Mesenchymal stem cell (in vitro differentiated cells and primary cell): Measurements from ENCODE around the gene TSPEAR.
A peak's percentile ranks its signal among the peaks of the same experiment; 100 is the strongest.
"Not testable (repeated sequence)": the region's sequence is repeated elsewhere in the genome, so short reads cannot be mapped to it uniquely, and the experiment has no call there.

ENCODE experiments used
- DNase-seq: peaks from one replicate; pipeline ENCODE4 v3.0.0-alpha.2; 2013
- H2AFZ ChIP-seq: one replicate; pipeline ENCODE4 v1.6.1; 2013; ENCODE audit warnings: low read depth, mild to moderate bottlenecking, control low read depth, inconsistent platforms, low read length, moderate library complexity
- H2AK5ac ChIP-seq: 2 replicates; pipeline ENCODE4 v1.6.1; 2013; ENCODE audit warnings: low read length, moderate library complexity, mild to moderate bottlenecking, inconsistent platforms; ENCODE audit not compliant: severe bottlenecking
- H2BK120ac ChIP-seq: one replicate; pipeline ENCODE4 v1.6.1; 2013; ENCODE audit warnings: low read depth, mild to moderate bottlenecking, inconsistent platforms, low read length, moderate library complexity
- H2BK12ac ChIP-seq, 2 experiments: one replicate each; pipeline ENCODE4 v1.6.1; 2013; ENCODE audit warnings: inconsistent platforms in 2 of 2, low read length in 2 of 2, mild to moderate bottlenecking in 2 of 2, moderate library complexity in 2 of 2, control low read depth in 1 of 2
- H2BK15ac ChIP-seq: one replicate; pipeline ENCODE4 v1.6.1; 2013; ENCODE audit warnings: mild to moderate bottlenecking, low read depth, inconsistent platforms; ENCODE audit not compliant: poor library complexity, severe bottlenecking
- H2BK5ac ChIP-seq: 2 replicates; pipeline ENCODE4 v1.6.1; 2013; ENCODE audit warnings: low read depth, mild to moderate bottlenecking, low read length, control low read depth, inconsistent platforms; ENCODE audit not compliant: poor library complexity, severe bottlenecking
- H3K14ac ChIP-seq, 2 experiments: one replicate each; pipeline ENCODE4 v1.6.1; 2013; ENCODE audit warnings: inconsistent platforms in 2 of 2, low read length in 2 of 2, control low read depth in 1 of 2, mild to moderate bottlenecking in 1 of 2, moderate library complexity in 1 of 2
- H3K18ac ChIP-seq, 2 experiments: one replicate each; pipeline ENCODE4 v1.6.1; 2013; ENCODE audit warnings: inconsistent platforms in 2 of 2, low read length in 2 of 2, control low read depth in 1 of 2, low read depth in 1 of 2, mild to moderate bottlenecking in 1 of 2
- H3K23ac ChIP-seq, 2 experiments: one replicate each; pipeline ENCODE4 v1.6.1; 2013; ENCODE audit warnings: inconsistent platforms in 2 of 2, low read length in 2 of 2, mild to moderate bottlenecking in 2 of 2, moderate library complexity in 2 of 2, control low read depth in 1 of 2
- H3K27ac ChIP-seq: 2 replicates; pipeline ENCODE4 v1.5.1; 2013; ENCODE audit warnings: mild to moderate bottlenecking, moderate library complexity, low read length, control low read depth, inconsistent platforms; ENCODE audit not compliant: poor library complexity, severe bottlenecking
- H3K27me3 ChIP-seq, 2 experiments: 2 replicates each; pipeline versions ENCODE4 v1.6.1 to v1.7.0; 2013; ENCODE audit warnings: low read length in 2 of 2, mild to moderate bottlenecking in 2 of 2, moderate library complexity in 2 of 2, control low read depth in 1 of 2, inconsistent platforms in 1 of 2; ENCODE audit not compliant: control insufficient read depth in 1 of 2, insufficient read depth in 1 of 2
- H3K36me3 ChIP-seq, 2 experiments: 2 replicates each; pipeline versions ENCODE4 v1.6.1 to v1.7.0; 2013; ENCODE audit warnings: low read length in 2 of 2, control low read depth in 1 of 2, inconsistent platforms in 1 of 2, low read depth in 1 of 2, mild to moderate bottlenecking in 1 of 2; ENCODE audit not compliant: insufficient read depth in 2 of 2, control insufficient read depth in 1 of 2
- H3K4ac ChIP-seq, 2 experiments: one replicate each; pipeline ENCODE4 v1.6.1; 2013; ENCODE audit warnings: inconsistent platforms in 2 of 2, low read length in 2 of 2, mild to moderate bottlenecking in 2 of 2, moderate library complexity in 2 of 2, control low read depth in 1 of 2, low read depth in 1 of 2
- H3K4me1 ChIP-seq: 2 replicates; pipeline ENCODE4 v1.6.1; 2013; ENCODE audit warnings: low read depth, low read length, control low read depth; ENCODE audit not compliant: control insufficient read depth, insufficient read depth
- H3K4me2 ChIP-seq: 2 replicates; pipeline ENCODE4 v1.6.1; 2013; ENCODE audit warnings: low read length, mild to moderate bottlenecking, inconsistent platforms; ENCODE audit not compliant: poor library complexity, severe bottlenecking
- H3K4me3 ChIP-seq, 2 experiments: 2 replicates each; pipeline versions ENCODE4 v1.5.1 to v1.7.0; 2013; ENCODE audit warnings: low read length in 2 of 2, mild to moderate bottlenecking in 2 of 2, control low read depth in 1 of 2, low read depth in 1 of 2; ENCODE audit not compliant: insufficient read depth in 1 of 2
- H3K79me1 ChIP-seq: replicated peaks from 2 replicates; pipeline ENCODE4 v1.6.1; 2013; ENCODE audit warnings: mild to moderate bottlenecking, control low read depth, low read length, inconsistent platforms; ENCODE audit not compliant: poor library complexity, severe bottlenecking
- H3K9ac ChIP-seq: 2 replicates; pipeline ENCODE4 v1.7.0; 2013; ENCODE audit warnings: mild to moderate bottlenecking, low read length, moderate library complexity
- H3K9me3 ChIP-seq: 2 replicates; pipeline ENCODE4 v1.7.0; 2013; ENCODE audit warnings: mild to moderate bottlenecking, low read length; ENCODE audit not compliant: control insufficient read depth
- H4K8ac ChIP-seq: one replicate; pipeline ENCODE4 v1.6.1; 2013; ENCODE audit warnings: inconsistent platforms, mild to moderate bottlenecking, low read length, moderate library complexity
- H4K91ac ChIP-seq: one replicate; pipeline ENCODE4 v1.6.1; 2013; ENCODE audit warnings: mild to moderate bottlenecking, low read length, inconsistent platforms
- WGBS: methylation state at CpG from one replicate; pipeline ENCODE4 v1.1.7; 2013; ENCODE audit warnings: mixed read lengths; 5-methylcytosine and 5-hydroxymethylcytosine counted together

Gene TSPEAR

DNA sequence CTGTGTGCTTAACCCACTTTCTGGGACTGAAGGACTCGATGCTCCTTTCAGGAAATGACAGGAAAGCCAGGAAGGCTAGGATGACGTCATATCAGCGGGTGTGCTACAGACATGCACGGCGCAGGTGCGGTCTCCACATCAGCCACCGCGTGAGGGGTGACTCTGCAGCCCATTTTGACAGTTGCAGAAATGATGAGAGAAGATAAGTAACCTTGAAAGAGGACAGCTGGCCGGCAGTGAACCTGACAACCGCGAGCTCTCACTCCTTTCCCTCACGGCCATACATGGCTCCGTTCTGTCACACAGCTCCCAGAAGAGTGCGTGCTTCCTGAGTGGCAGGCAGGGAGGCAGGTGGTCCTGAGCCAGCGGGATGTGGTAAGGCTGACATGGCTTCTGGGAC lies 129.3 kb downstream of the TSPEAR start:
- H3K4me3 ChIP-seq, result no peak overlapping the region
- H3K23ac ChIP-seq, result no peak overlapping the region
- H3K18ac ChIP-seq, result no peak overlapping the region
- H4K91ac ChIP-seq, result no peak overlapping the region
- H2BK12ac ChIP-seq, result no peak overlapping the region
- no peaks in the 10 kb centered on the region for H3K27me3 ChIP-seq
- H3K4me1 ChIP-seq, result no peaks in the 10 kb centered on the region
- H3K27ac ChIP-seq, result no peak overlapping the region
- H3K9me3 ChIP-seq, result peaks cover 32% of the 10 kb centered on the region
- no peaks in the 10 kb centered on the region for H3K79me1 ChIP-seq
- no peak overlapping the region for H2BK5ac ChIP-seq
- no peak overlapping the region for H3K9ac ChIP-seq
- 81% methylated on average over 12 of the region's 15 CpGs for WGBS
- H2AK5ac ChIP-seq, result no peak overlapping the region
- H3K4ac ChIP-seq, result no peak overlapping the region
- no peak overlapping the region for H2BK15ac ChIP-seq
- no peak overlapping the region for H3K14ac ChIP-seq
- no peak overlapping the region for H3K4me2 ChIP-seq
- no peak overlapping the region for H2AFZ ChIP-seq
- DNase-seq, result no peak
- no peak overlapping the region for H2BK120ac ChIP-seq
- no peak overlapping the region for H4K8ac ChIP-seq
- H3K36me3 ChIP-seq, result no peaks in the 10 kb centered on the region

GRCh38 chr21:44581158-44581557 lies 130.2 kb downstream of the TSPEAR start:
- Histone ChIP-seq H3K18ac (no peak overlapping the region), H4K91ac (no peak overlapping the region), H2AFZ (no peak overlapping the region), H3K36me3 (no peaks in the 10 kb centered on the region), H3K4ac (no peak overlapping the region), H3K27me3 (no peaks in the 10 kb centered on the region), H2BK15ac (no peak overlapping the region), H3K23ac (no peak overlapping the region), H3K9ac (no peak overlapping the region), H2BK12ac (no peak overlapping the region), H4K8ac (no peak overlapping the region), H3K14ac (no peak overlapping the region), H2BK5ac (no peak overlapping the region), H3K9me3 (peaks cover 38% of the 10 kb centered on the region), H3K27ac (no peak overlapping the region), H2BK120ac (no peak overlapping the region), H3K4me3 (no peak overlapping the region), H3K4me1 (no peaks in the 10 kb centered on the region), H3K4me2 (no peak overlapping the region), H3K79me1 (no peaks in the 10 kb centered on the region), H2AK5ac (no peak overlapping the region)
- 64% methylated on average over 1 of the region's 3 CpGs for WGBS
- DNase-seq, result no peak

GRCh38 chr21:44580231-44580821 lies 131.0 kb downstream of the TSPEAR start, which contains the start of gene KRTAP10-5:
Gene KRTAP10-5 (minus strand): TSS chr21:44580604. CDS start chr21:44580578, 26 bp downstream.
- not testable (repeated sequence) for H3K4ac ChIP-seq, H2BK12ac ChIP-seq
- WGBS, result 75% methylated on average over 19 of the region's 19 CpGs

GRCh38 chr21:44579833-44580144 lies 131.6 kb downstream of the TSPEAR start:
- Histone ChIP-seq H3K9ac (no peak overlapping the region), H4K91ac (no peak overlapping the region), H2BK15ac (no peak overlapping the region), H3K4me2 (no peak overlapping the region), H3K4ac (no peak overlapping the region), H3K9me3 (peaks cover 34% of the 10 kb centered on the region), H2AK5ac (no peak overlapping the region), H3K27ac (no peak overlapping the region), H3K18ac (no peak overlapping the region), H4K8ac (no peak overlapping the region), H3K23ac (no peak overlapping the region), H2BK5ac (no peak overlapping the region), H3K4me3 (no peak overlapping the region), H2BK120ac (no peak overlapping the region), H3K4me1 (no peaks in the 10 kb centered on the region), H3K79me1 (no peaks in the 10 kb centered on the region), H3K14ac (no peak overlapping the region), H2BK12ac (no peak overlapping the region), H3K36me3 (no peaks in the 10 kb centered on the region), H3K27me3 (no peaks in the 10 kb centered on the region), H2AFZ (no peak overlapping the region)
- no peak for DNase-seq
- 85% methylated on average over 7 of the region's 7 CpGs for WGBS

More at GRCh38 chr21:44580231-44580821, 131.0 kb downstream of the TSPEAR start, which contains the start of gene KRTAP10-5:
- Histone ChIP-seq H3K9me3 (peaks cover 35% of the 10 kb centered on the region), H3K4me3 (peak within 1 kb of the TSS in 1 of 2 experiments; percentile 21)
- not testable (repeated sequence) for H2BK120ac ChIP-seq, H4K8ac ChIP-seq, H3K9ac ChIP-seq, H3K23ac ChIP-seq, H2AFZ ChIP-seq, DNase-seq, H3K4me2 ChIP-seq, H3K14ac ChIP-seq, H3K36me3 ChIP-seq, H3K79me1 ChIP-seq, H3K18ac ChIP-seq, H4K91ac ChIP-seq, H2AK5ac ChIP-seq, H3K4me1 ChIP-seq, H2BK15ac ChIP-seq, H3K27me3 ChIP-seq, H2BK5ac ChIP-seq, H3K27ac ChIP-seq
